Activated CD4-positive, alpha-beta memory T cell treated with anti-CD3 and anti-CD28 coated beads for 36 hours (primary cell): ENCODE data around the gene INPP5J. TPM values are rescaled to one million over a fixed set of nuclear protein-coding genes. Genes with fewer than 3 reads are reported as not detected.

Experiments used
- CTCF ChIA-PET: fragments of 350-600 bp; sonication (Branson Sonifier 250); formaldehyde crosslinking; loops from one replicate; lab custom pipeline; 2021; ENCODE audit warnings: antibody characterized with exemption, inconsistent platforms; lab: Charles Lee
- POLR2A ChIA-PET: fragments of 350-600 bp; sonication (Branson Sonifier 250); formaldehyde crosslinking; loops from one replicate; lab custom pipeline; 2021; ENCODE audit warnings: antibody characterized with exemption; lab: Charles Lee
- DNase-seq: peaks from one replicate; pipeline ENCODE4 v3.0.0-alpha.2; 2020
- H3K27ac Mint-ChIP-seq: one replicate; pipeline ENCODE4 v1.8.0; 2021; ENCODE audit warnings: mixed read lengths
- H3K27me3 Mint-ChIP-seq: one replicate; pipeline ENCODE4 v1.8.0; 2021; ENCODE audit warnings: mixed read lengths
- H3K36me3 Mint-ChIP-seq: one replicate; pipeline ENCODE4 v1.8.0; 2021; ENCODE audit warnings: mixed read lengths
- H3K4me1 Mint-ChIP-seq: one replicate; pipeline ENCODE4 v1.8.0; 2021; ENCODE audit warnings: low read depth, mixed read lengths
- H3K4me3 Mint-ChIP-seq: one replicate; pipeline ENCODE4 v1.8.0; 2021; ENCODE audit warnings: mild to moderate bottlenecking, mixed read lengths
- H3K9me3 Mint-ChIP-seq: one replicate; pipeline ENCODE4 v1.8.0; 2021; ENCODE audit warnings: mixed read lengths
- intact Hi-C: fragments of 100-400 bp; cut with micrococcal nuclease; formaldehyde crosslinking; loops from one replicate; pipeline ENCODE4 v1.15.1; 2023
- total RNA-seq, 2 experiments: library from RNA; stranded (reverse); gene quantifications; one replicate each; pipeline ENCODE4 v1.2.3, GENCODE V29; 2021

INPP5J gene
- total RNA-seq, 2 experiments from 2014 or later = 0.14 TPM; not detected in 1

DNA sequence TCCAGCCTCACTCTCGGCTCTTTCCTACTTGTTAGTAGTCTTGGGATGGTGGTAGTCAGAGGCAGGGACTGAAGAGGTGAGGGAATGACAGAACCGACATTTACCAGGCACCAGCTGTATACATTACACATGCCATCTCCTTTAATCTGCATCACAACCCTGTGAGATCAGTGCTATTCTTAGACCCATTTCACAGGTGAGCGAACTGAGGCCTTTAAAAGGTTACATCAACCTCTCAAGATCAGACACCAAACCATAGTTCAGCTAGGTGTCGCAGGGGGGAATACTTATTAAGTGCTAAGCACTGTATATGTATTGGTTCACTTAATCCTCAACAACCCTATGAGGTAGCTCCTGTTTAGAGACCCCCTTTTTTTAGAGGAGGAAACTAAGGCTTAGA is 11.9 kb downstream of the INPP5J start:
- CTCF ChIA-PET = no interaction called here
- H3K4me1 Mint-ChIP-seq = no peaks in the 10 kb centered on the region
- no peaks in the 10 kb centered on the region for H3K27me3 Mint-ChIP-seq
- H3K27ac Mint-ChIP-seq = no peak overlapping the region
- intact Hi-C loops = no loop called here
- no peaks in the 10 kb centered on the region for H3K36me3 Mint-ChIP-seq
- POLR2A ChIA-PET = no interaction called here
- no peak overlapping the region for H3K4me3 Mint-ChIP-seq
- no peaks in the 10 kb centered on the region for H3K9me3 Mint-ChIP-seq
- no peak for DNase-seq

GRCh38 chr22:31135706-31136105 is 12.9 kb downstream of the INPP5J start:
- no peaks in the 10 kb centered on the region for H3K4me1 Mint-ChIP-seq
- no peak for DNase-seq
- H3K9me3 Mint-ChIP-seq = no peaks in the 10 kb centered on the region
- intact Hi-C loops = no loop called here
- H3K27ac Mint-ChIP-seq = no peak overlapping the region
- H3K36me3 Mint-ChIP-seq = no peaks in the 10 kb centered on the region
- POLR2A ChIA-PET = no interaction called here
- no peak overlapping the region for H3K4me3 Mint-ChIP-seq
- H3K27me3 Mint-ChIP-seq = no peaks in the 10 kb centered on the region
- CTCF ChIA-PET = no interaction called here

DNA sequence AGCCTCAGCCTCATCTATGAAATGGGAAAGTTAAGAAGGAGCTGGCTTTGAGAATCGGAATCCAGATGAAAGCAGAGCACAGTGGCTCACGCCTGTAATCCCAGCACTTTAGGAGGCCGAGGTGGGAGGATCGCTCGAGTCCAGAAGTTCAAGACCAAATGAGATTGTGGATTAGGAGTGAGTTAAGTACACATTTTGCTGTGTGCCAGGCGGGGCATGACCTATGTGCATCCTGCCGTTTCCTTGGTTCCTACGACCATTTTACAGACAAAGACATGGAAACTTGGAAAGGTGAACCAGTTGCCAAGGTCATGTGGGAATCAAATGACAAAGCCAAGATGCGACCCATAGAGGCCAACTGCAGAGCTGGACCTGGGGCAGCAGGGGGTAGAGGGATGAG is 13.4 kb downstream of the INPP5J start:
- intact Hi-C loops = no loop called here
- CTCF ChIA-PET = no interaction called here
- H3K4me3 Mint-ChIP-seq = no peak overlapping the region
- no peaks in the 10 kb centered on the region for H3K9me3 Mint-ChIP-seq
- DNase-seq = no peak
- H3K27me3 Mint-ChIP-seq = no peaks in the 10 kb centered on the region
- H3K27ac Mint-ChIP-seq = no peak overlapping the region
- H3K36me3 Mint-ChIP-seq = no peaks in the 10 kb centered on the region
- POLR2A ChIA-PET = no interaction called here
- H3K4me1 Mint-ChIP-seq = no peaks in the 10 kb centered on the region

DNA sequence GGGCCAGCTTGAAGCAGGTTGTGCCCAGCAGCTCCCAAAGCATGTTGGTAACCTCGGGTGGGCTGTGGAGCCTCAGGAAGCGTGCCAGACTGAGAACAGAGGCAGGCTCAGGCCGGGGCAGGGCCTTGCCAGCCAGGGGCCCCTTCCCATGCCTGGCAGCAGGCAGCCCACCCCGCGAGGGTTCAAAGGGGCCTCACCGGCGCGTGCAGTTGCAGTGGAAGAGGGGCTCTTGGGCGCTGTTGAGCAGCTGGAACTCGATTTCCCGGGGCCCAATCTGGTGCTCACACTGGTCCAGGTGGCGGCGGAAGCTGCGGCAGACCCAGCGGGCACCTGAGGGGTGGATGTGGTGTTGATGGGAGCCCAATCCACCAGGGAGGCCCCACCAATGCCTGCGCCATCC is 13.9 kb downstream of the INPP5J start:
- Mint-ChIP-seq H3K4me1 (no peaks in the 10 kb centered on the region), H3K9me3 (no peaks in the 10 kb centered on the region), H3K4me3 (no peak overlapping the region), H3K27me3 (no peaks in the 10 kb centered on the region), H3K36me3 (no peaks in the 10 kb centered on the region), H3K27ac (no peak overlapping the region)
- intact Hi-C loops = no loop called here
- CTCF ChIA-PET = no interaction called here
- POLR2A ChIA-PET = no interaction called here
- no peak for DNase-seq

- CTCF ChIA-PET = no interaction called here
- H3K27me3 Mint-ChIP-seq = no peaks in the 10 kb centered on the region
- POLR2A ChIA-PET = no interaction called here
- H3K36me3 Mint-ChIP-seq = no peaks in the 10 kb centered on the region
- H3K4me3 Mint-ChIP-seq = no peak overlapping the region
- no peak for DNase-seq
- H3K4me1 Mint-ChIP-seq = no peaks in the 10 kb centered on the region
- H3K9me3 Mint-ChIP-seq = no peaks in the 10 kb centered on the region
- intact Hi-C loops = no loop called here
- H3K27ac Mint-ChIP-seq = no peak overlapping the region
Observed at GRCh38 chr22:31137721-31138120, 15.0 kb downstream of the INPP5J start.

GRCh38 chr22:31138126-31138525 is 15.4 kb downstream of the INPP5J start:
- POLR2A ChIA-PET = no interaction called here
- H3K4me3 Mint-ChIP-seq = no peak overlapping the region
- intact Hi-C loops = no loop called here
- CTCF ChIA-PET = no interaction called here
- no peaks in the 10 kb centered on the region for H3K27me3 Mint-ChIP-seq
- H3K27ac Mint-ChIP-seq = no peak overlapping the region
- DNase-seq = no peak
- H3K36me3 Mint-ChIP-seq = no peaks in the 10 kb centered on the region
- no peaks in the 10 kb centered on the region for H3K9me3 Mint-ChIP-seq
- no peaks in the 10 kb centered on the region for H3K4me1 Mint-ChIP-seq

- no peaks in the 10 kb centered on the region for H3K27me3 Mint-ChIP-seq
- DNase-seq = no peak
- no peak overlapping the region for H3K27ac Mint-ChIP-seq
- peaks cover 2% of the 10 kb centered on the region for H3K4me1 Mint-ChIP-seq
- no peaks in the 10 kb centered on the region for H3K36me3 Mint-ChIP-seq
- intact Hi-C loops = no loop called here
- no peaks in the 10 kb centered on the region for H3K9me3 Mint-ChIP-seq
- CTCF ChIA-PET = no interaction called here
- H3K4me3 Mint-ChIP-seq = no peak overlapping the region
- POLR2A ChIA-PET = no interaction called here
Observed at GRCh38 chr22:31139066-31139465, 16.3 kb downstream of the INPP5J start.

GRCh38 chr22:31139866-31140716 is 17.3 kb downstream of the INPP5J start, which contains the start of gene PLA2G3:
Gene PLA2G3, minus strand, starts transcription at chr22:31140508. Its CDS starts 154 bp downstream, at chr22:31140354.
- ChIA-PET CTCF (no interaction called here), POLR2A (interaction anchor here (0.8 kb wide), 1 partner anchor 36 kb away, joined by 3 read pairs; no protein-coding TSS in a partner anchor)
- no peak within 1 kb of the TSS for H3K4me3 Mint-ChIP-seq
- H3K9me3 Mint-ChIP-seq = peaks cover 3% of the 10 kb centered on the region
- H3K4me1 Mint-ChIP-seq = peaks cover 2% of the 10 kb centered on the region
- no peaks in the 10 kb centered on the region for H3K36me3 Mint-ChIP-seq
- no peak within 1 kb of the TSS for H3K27ac Mint-ChIP-seq
- no peaks in the 10 kb centered on the region for H3K27me3 Mint-ChIP-seq
- intact Hi-C loops = loop anchor here (10.0 kb wide), 1 partner anchor 195 kb away; no protein-coding TSS in a partner anchor
- no peak for DNase-seq

- no peaks in the 10 kb centered on the region for H3K36me3 Mint-ChIP-seq
- H3K4me1 Mint-ChIP-seq = peaks cover 2% of the 10 kb centered on the region
- CTCF ChIA-PET = no interaction called here
- no peak overlapping the region for H3K4me3 Mint-ChIP-seq
- POLR2A ChIA-PET = no interaction called here
- intact Hi-C loops = loop anchor here (10.0 kb wide), 1 partner anchor 196 kb away; no protein-coding TSS in a partner anchor
- no peaks in the 10 kb centered on the region for H3K27me3 Mint-ChIP-seq
- no peak for DNase-seq
- H3K9me3 Mint-ChIP-seq = peaks cover 3% of the 10 kb centered on the region
- H3K27ac Mint-ChIP-seq = no peak overlapping the region
Observed at GRCh38 chr22:31140746-31141145, 18.0 kb downstream of the INPP5J start.

GRCh38 chr22:31141551-31141950 is 18.8 kb downstream of the INPP5J start:
- Mint-ChIP-seq H3K4me3 (no peak overlapping the region), H3K27me3 (peaks cover 2% of the 10 kb centered on the region), H3K4me1 (peaks cover 2% of the 10 kb centered on the region), H3K36me3 (no peaks in the 10 kb centered on the region), H3K9me3 (peaks cover 3% of the 10 kb centered on the region), H3K27ac (no peak overlapping the region)
- ChIA-PET CTCF (no interaction called here), POLR2A (interaction anchor here (0.6 kb wide), 1 partner anchor 23 kb away, joined by 3 read pairs; no protein-coding TSS in a partner anchor)
- intact Hi-C loops = loop anchor here (10.0 kb wide), 1 partner anchor 197 kb away; no protein-coding TSS in a partner anchor
- no peak for DNase-seq

GRCh38 chr22:31142285-31142684 is 19.5 kb downstream of the INPP5J start:
- CTCF ChIA-PET = no interaction called here
- Mint-ChIP-seq H3K4me1 (peaks cover 2% of the 10 kb centered on the region), H3K27me3 (peaks cover 2% of the 10 kb centered on the region), H3K4me3 (no peak overlapping the region), H3K27ac (no peak overlapping the region), H3K36me3 (no peaks in the 10 kb centered on the region), H3K9me3 (peaks cover 3% of the 10 kb centered on the region)
- POLR2A ChIA-PET = no interaction called here
- intact Hi-C loops = loop anchor here (10.0 kb wide), 1 partner anchor 197 kb away; no protein-coding TSS in a partner anchor
- no peak for DNase-seq

- DNase-seq = no peak
- H3K4me3 Mint-ChIP-seq = no peak overlapping the region
- H3K27me3 Mint-ChIP-seq = peaks cover 2% of the 10 kb centered on the region
- H3K27ac Mint-ChIP-seq = no peak overlapping the region
- peaks cover 2% of the 10 kb centered on the region for H3K4me1 Mint-ChIP-seq
- no peaks in the 10 kb centered on the region for H3K36me3 Mint-ChIP-seq
- intact Hi-C loops = loop anchor here (10.0 kb wide), 1 partner anchor 198 kb away; no protein-coding TSS in a partner anchor
- ChIA-PET CTCF (interaction anchor here (1.6 kb wide), 1 partner anchor 36 kb away, joined by 5 read pairs; the partner anchor contains the start of gene SELENOM), POLR2A (no interaction called here)
- H3K9me3 Mint-ChIP-seq = peaks cover 5% of the 10 kb centered on the region
Observed at GRCh38 chr22:31143038-31143437, 20.3 kb downstream of the INPP5J start.
